SK-N-SH (cell line): ENCODE measurements around the gene GBP7.

Experiments used
- YY1 ChIP-seq: IDR thresholded peaks from 2 replicates; pipeline ENCODE4 v1.4.0; 2012; ENCODE audit warnings: low read depth, mild to moderate bottlenecking
- TF ChIP-seq, protein P1 (sequence below): IDR thresholded peaks from 2 replicates; pipeline ENCODE4 v1.4.0; 2012; ENCODE audit warnings: low read depth, borderline replicate concordance
- TF ChIP-seq, protein P2 (sequence below): fragments of 200-600 bp; sonication (generic); IDR thresholded peaks from 2 replicates; pipeline ENCODE4 v1.6.1; 2017; ENCODE audit warnings: antibody characterized with exemption, mild to moderate bottlenecking, moderate library complexity

DNA sequence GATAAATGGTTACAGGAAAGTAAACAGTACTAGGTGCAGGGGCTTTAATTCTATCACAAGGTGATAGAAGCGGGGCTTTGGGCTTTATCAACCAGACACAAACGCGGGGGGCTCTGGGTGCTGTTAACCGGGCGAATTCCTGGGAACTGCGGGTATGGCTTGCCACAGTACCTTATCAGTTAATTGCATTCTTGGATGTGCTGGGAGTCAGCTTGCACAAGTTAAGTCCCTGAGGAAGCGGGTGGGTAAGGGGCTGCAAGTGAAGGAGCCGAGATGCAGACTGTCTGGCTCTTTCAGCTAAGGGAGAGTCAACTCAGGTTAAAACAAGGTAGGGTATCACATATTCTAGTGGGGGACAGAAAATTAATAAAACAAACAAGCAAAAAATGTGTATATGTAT is 22.3 kb upstream of the GBP7 start:
- TF ChIP-seq, protein P1, sequence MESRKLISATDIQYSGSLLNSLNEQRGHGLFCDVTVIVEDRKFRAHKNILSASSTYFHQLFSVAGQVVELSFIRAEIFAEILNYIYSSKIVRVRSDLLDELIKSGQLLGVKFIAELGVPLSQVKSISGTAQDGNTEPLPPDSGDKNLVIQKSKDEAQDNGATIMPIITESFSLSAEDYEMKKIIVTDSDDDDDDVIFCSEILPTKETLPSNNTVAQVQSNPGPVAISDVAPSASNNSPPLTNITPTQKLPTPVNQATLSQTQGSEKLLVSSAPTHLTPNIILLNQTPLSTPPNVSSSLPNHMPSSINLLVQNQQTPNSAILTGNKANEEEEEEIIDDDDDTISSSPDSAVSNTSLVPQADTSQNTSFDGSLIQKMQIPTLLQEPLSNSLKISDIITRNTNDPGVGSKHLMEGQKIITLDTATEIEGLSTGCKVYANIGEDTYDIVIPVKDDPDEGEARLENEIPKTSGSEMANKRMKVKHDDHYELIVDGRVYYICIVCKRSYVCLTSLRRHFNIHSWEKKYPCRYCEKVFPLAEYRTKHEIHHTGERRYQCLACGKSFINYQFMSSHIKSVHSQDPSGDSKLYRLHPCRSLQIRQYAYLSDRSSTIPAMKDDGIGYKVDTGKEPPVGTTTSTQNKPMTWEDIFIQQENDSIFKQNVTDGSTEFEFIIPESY, result no peak
- no peak for TF ChIP-seq YY1
- TF ChIP-seq, protein P2, sequence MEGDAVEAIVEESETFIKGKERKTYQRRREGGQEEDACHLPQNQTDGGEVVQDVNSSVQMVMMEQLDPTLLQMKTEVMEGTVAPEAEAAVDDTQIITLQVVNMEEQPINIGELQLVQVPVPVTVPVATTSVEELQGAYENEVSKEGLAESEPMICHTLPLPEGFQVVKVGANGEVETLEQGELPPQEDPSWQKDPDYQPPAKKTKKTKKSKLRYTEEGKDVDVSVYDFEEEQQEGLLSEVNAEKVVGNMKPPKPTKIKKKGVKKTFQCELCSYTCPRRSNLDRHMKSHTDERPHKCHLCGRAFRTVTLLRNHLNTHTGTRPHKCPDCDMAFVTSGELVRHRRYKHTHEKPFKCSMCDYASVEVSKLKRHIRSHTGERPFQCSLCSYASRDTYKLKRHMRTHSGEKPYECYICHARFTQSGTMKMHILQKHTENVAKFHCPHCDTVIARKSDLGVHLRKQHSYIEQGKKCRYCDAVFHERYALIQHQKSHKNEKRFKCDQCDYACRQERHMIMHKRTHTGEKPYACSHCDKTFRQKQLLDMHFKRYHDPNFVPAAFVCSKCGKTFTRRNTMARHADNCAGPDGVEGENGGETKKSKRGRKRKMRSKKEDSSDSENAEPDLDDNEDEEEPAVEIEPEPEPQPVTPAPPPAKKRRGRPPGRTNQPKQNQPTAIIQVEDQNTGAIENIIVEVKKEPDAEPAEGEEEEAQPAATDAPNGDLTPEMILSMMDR, result no peak
